ENCODE measurements around the gene BTBD18.

DNA sequence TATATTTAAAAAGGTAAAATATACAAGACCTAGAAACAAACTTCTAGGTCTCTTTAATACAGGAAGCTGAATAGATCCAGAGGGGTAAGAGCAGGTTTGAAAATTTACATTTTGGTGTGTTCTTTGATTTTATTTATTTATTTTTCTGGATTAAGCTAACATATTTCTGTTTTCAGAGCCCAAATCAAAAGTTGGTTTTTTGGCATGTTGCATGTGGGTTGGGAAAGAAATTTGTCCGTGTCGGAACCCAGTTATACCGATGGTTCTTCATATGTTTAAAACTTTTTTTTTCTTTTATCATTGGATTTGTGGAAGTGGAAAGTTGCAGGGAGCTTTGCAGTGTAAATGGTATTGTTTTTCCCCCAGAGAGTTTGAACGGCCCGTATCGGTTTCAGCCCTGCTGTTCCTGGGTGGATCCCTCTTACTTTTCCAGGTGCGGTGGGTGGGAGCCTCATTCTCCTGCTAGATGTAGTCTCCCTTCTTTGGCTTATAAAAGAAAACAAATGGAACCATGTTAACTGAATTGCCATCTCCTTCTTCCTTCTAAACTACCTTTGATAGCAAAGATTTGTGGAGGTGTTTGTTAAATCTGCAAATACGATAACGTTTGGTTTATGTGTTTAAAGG, 10.7 kb upstream of the BTBD18 start:
- TF ChIP-seq, protein P1, sequence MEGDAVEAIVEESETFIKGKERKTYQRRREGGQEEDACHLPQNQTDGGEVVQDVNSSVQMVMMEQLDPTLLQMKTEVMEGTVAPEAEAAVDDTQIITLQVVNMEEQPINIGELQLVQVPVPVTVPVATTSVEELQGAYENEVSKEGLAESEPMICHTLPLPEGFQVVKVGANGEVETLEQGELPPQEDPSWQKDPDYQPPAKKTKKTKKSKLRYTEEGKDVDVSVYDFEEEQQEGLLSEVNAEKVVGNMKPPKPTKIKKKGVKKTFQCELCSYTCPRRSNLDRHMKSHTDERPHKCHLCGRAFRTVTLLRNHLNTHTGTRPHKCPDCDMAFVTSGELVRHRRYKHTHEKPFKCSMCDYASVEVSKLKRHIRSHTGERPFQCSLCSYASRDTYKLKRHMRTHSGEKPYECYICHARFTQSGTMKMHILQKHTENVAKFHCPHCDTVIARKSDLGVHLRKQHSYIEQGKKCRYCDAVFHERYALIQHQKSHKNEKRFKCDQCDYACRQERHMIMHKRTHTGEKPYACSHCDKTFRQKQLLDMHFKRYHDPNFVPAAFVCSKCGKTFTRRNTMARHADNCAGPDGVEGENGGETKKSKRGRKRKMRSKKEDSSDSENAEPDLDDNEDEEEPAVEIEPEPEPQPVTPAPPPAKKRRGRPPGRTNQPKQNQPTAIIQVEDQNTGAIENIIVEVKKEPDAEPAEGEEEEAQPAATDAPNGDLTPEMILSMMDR (IDR thresholded peaks at IDR 0.05), result no peak
- TF ChIP-seq POLR2A (IDR thresholded peaks at IDR 0.05), result no peak

Data from vagina (tissue), 2 donors.